Measurements from ENCODE around the gene PLVAP.
"Not testable (repeated sequence)": the region's sequence is repeated elsewhere in the genome, so short reads cannot be mapped to it uniquely, and the experiment has no call there.

Gene PLVAP

DNA sequence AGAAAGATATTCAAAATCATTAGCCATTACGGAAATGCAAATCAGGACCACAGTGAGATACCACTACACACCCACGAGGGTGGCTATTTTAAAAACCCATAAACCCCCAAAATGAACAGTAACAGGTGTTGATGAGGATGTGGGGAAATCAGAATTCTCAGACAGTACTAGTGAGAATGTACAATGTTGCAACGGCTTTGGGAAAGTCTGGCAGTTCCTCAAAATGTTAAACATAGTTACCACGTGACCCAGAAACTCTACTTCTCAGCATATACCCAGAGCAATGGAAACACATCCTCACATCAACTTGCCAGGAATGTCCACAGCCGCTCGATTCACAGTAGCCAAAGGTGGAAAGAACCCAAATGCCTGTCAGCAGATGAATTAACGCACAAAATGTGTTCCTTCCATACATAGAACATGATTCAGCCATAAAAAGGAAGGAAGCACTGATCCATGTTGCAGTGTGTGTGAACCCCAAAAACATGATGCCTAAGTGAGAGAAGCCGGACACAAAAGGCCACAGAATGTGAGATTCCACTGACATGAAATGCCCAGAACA lies 7.0 kb downstream of the PLVAP start:
- no peak for DNase-seq (ENCODE audit: extremely low read depth, low read depth)
- TF ChIP-seq, protein P1, sequence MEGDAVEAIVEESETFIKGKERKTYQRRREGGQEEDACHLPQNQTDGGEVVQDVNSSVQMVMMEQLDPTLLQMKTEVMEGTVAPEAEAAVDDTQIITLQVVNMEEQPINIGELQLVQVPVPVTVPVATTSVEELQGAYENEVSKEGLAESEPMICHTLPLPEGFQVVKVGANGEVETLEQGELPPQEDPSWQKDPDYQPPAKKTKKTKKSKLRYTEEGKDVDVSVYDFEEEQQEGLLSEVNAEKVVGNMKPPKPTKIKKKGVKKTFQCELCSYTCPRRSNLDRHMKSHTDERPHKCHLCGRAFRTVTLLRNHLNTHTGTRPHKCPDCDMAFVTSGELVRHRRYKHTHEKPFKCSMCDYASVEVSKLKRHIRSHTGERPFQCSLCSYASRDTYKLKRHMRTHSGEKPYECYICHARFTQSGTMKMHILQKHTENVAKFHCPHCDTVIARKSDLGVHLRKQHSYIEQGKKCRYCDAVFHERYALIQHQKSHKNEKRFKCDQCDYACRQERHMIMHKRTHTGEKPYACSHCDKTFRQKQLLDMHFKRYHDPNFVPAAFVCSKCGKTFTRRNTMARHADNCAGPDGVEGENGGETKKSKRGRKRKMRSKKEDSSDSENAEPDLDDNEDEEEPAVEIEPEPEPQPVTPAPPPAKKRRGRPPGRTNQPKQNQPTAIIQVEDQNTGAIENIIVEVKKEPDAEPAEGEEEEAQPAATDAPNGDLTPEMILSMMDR (IDR thresholded peaks at IDR 0.05; ENCODE audit: low read depth, low read length): no peak

DNA sequence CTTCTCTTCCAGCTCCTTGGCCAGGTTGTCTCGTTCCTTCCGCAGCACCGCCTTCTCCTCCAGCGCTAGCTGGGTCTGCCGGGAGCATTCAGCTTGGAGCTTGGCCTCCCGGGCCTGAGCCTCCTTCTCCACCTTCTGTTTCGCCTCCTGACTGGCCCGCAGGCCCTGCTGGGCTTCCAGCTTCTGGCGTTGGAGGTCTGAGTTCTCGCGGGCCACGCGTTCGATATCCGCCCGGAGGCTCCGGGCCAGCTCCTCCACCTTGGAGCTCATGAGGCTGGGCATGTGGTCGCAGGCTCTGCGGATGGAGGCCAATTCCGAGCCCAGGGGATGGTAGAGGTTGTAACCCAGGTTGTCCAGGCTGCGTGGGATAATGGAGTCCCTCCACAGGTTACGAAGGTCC lies 11.8 kb downstream of the PLVAP start:
- TF ChIP-seq, protein P1 (IDR thresholded peaks at IDR 0.05; ENCODE audit: low read depth, low read length): no peak

DNA sequence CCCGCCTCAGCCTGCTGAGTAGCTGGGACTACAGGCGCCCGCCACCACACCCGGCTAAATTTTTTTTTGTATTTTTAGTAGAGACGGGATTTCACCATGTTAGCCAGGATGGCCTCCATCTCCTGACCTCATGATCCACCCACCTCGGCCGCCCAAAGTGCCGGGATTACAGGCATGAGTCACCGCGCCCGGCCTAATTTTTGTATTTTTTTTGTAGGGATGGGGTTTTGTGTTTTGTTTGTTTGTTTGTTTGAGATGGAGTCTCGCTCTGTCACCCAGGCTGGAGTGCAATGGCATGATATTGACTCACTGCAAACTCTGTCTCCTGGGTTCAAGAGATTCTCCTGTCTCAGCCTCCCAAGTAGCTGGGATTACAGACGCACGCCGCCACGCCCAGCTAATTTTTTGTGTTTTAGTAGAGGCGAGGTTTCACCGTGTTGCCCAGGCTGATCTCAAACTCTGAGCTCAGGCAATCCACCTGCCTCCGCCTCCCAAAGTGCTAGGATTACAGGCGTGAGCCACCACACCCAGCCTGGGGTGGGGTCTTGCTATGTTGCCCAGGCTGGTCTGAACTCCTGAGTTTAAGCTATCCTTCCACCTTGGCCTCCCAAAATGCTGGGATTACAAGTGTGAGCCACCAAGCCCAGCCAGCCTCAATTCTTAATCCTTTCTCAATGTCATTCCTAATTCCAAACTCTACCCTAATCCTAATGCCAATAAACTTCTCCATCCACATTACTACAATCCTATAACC lies 13.1 kb downstream of the PLVAP start:
- DNase-seq (ENCODE audit: extremely low read depth, low read depth): not testable (repeated sequence)

More for the DNA sequence above, 11.8 kb downstream of the PLVAP start:
- no peak for DNase-seq (ENCODE audit: extremely low read depth, low read depth)

DNA sequence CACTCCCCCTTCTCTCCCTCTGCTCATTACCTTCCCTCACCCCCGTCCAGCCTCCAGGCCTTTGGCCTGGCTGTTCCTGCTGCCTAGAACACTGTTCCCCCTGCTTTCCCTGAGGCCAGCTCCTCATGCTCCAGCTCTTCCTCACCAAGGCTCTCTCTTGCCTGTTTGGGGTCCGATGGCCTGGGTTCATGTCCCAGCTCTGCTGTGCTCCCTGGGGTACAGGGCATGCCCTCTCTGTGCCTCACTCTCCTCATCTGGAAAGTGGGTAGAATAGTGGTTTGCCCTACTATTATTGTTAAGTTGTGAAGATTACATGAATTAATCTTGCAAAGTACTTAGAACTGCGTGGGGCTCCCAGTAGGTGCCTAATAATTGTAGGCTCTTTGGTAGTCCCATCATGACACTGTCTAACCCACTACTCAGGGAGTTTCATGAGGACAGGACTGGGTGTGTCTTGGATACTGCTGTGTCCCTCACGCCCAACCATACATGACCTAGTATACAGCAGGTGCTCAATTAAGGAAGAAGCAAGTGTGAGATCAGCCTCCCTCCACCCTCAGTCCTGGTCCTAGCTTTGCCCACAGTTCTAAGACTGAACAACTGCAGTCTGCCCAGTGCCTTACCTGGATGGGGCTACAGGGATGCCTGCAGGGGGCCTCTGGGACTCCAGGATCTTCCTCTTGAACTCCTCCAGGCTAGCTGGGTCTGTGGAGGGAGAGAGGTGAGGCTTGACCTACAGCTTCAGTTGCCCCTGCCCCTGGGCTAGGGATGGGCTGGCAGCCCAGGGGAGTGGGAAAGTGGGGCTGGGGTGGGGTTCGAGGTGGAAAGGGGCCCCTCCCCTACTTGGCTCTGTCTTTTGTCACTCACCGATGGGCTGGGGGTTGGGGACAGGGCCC lies 17.0 kb downstream of the PLVAP start:
- DNase-seq (ENCODE audit: extremely low read depth, low read depth): no peak
- TF ChIP-seq, protein P1 (IDR thresholded peaks at IDR 0.05; ENCODE audit: low read depth, low read length): no peak

DNA sequence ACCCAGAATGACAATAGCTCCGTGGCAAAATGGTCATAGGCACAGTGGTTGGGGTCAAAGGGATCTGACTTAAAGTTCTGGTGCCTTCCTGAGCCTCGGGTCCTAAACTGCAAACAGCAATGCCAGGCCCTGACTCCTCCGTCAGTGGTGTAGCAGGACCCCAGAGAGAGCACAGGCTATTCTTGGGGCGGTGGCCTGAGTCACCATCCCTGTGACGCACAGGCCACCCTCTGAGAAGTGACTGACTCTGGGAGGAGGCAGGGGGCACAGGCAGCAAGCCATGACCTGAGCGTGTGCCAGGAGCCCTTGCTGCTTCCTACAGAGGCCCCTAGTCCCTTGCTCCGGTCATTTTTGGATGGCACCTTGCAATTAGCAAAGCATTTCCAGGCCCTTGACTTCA lies 18.7 kb downstream of the PLVAP start:
- TF ChIP-seq, protein P1 (IDR thresholded peaks at IDR 0.05; ENCODE audit: low read depth, low read length): no peak
- no peak for DNase-seq (ENCODE audit: extremely low read depth, low read depth)

DNA sequence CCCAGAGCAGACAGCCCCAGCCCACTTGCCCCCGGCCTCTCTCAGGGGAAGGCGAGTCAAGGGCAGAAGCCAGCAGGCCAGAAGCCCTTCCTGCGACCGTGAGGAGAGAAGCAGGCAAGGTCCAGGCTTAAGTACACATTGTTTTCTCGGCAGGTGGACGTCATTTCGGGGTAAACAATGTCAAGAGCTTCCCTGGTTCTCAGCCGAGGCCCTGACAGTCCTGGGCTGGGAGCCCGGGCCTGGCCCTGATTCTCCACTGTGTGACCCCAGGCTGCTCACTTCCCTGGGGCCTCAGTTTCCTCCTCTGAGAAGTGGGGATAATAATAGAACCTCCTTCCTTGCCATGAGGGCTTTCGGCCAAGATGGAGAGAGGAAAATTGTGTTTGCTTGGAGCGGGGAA lies 19.4 kb downstream of the PLVAP start:
- TF ChIP-seq, protein P1 (IDR thresholded peaks at IDR 0.05; ENCODE audit: low read depth, low read length): no peak
- DNase-seq (ENCODE audit: extremely low read depth, low read depth): no peak

DNA sequence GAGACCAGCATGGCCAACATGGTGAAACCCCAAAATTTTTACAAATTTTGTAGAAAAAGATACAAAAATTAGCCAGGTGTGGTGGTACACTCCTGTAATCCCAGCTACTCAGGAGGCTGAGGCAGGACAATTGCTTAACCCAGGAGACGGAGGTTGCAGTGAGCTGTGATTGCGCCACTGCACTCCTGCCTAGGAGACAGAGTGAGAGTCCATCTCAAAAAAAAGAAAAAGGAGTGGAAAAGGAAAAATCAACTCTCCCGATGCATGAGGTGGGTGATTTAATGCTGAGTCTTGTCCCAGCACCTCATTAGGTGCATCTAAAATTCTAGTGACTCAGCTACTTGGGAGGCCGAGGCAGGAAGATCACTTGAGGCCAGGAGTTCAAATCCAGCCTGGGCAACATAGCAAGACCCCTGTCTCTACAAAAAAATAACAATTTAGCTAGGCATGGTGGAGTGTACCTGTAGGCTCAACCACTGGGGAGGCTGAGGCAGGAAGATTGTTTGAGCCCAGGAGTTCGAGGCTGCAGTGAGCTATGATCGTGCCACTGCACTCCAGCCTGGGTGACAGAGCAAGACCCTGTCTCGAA lies 20.0 kb downstream of the PLVAP start:
- TF ChIP-seq, protein P1 (IDR thresholded peaks at IDR 0.05; ENCODE audit: low read depth, low read length): no peak
- no peak for DNase-seq (ENCODE audit: extremely low read depth, low read depth)

Data from AG09319 (cell line).